ELR (cell line): ENCODE measurements around the gene RHOH.

Source experiments
- DNase-seq: peaks from one replicate; pipeline ENCODE4 v3.0.0-alpha.2; 2015; ENCODE audit warnings: low read depth

RHOH gene

DNA sequence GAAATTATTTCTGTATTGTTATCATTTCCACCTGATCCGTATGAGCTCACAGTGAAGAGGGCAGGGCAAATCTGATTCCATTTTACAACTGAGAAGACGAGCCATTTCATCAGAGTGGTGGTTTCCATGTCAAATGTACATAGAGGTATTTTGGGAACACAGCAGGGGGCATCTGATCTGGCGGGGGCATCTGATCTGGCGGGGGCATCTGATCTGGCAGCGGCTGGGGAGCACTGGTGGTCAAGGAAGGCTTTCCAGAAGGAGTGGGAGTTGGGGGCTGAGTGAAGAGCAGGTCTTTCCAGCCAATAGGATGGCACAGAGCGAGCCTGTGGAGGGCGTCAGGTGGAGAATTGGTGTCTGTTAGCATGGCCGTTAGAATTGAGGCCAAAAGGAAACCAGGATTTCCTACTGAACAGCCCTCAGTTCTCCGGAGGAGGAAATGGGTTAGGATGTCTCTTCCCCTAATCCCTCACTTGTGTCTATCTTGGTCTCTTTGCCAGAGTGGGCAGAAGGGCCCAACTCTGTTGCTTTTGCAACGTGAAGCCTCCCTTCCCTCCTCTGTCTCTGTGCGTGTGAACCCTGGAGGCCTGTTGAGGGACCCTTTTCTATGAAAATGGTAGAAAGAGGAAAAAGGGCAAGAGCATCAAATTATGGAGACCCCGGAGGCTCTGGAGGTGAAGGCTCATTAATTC, 41.3 kb downstream of the RHOH start:
- no peak for DNase-seq

DNA sequence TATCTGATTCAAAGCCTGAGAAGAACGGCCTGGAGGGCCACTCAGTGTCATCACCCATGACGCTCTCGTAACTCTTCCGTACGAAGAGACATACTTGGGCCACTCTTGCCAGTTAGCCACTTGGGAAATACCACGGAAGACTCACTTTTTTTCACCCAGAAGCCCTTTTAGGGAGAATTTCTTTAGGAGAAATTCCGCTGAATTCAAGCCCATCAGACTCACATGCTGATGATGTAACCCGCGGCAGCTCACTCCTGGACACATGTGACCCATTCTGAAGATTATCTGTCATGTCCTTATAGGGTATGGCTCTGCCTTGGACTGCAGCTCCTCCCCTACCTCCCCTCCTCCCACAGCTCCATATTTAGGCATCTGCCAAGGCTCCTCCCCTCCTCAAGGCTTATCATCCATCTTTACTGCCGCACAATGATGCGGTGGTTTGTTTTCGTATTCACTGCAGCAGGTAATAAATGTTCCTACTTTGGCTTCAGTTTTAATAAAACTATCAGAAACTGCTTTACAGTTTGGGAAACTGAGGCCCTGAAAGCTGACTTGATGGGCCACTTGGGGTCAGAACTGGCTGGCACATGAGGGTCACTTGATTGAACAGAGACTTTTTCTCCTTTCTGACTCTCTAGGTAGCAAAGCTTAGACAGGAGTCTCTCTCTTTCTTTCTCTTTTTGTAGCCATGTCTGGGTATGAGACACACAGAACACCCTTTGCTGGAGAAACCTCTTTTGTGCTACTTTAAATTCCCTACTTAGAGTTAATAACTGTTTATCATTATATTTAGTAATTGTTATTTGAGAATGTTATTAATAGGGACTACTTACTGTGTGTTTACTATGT, 42.1 kb downstream of the RHOH start:
- no peak for DNase-seq

DNA sequence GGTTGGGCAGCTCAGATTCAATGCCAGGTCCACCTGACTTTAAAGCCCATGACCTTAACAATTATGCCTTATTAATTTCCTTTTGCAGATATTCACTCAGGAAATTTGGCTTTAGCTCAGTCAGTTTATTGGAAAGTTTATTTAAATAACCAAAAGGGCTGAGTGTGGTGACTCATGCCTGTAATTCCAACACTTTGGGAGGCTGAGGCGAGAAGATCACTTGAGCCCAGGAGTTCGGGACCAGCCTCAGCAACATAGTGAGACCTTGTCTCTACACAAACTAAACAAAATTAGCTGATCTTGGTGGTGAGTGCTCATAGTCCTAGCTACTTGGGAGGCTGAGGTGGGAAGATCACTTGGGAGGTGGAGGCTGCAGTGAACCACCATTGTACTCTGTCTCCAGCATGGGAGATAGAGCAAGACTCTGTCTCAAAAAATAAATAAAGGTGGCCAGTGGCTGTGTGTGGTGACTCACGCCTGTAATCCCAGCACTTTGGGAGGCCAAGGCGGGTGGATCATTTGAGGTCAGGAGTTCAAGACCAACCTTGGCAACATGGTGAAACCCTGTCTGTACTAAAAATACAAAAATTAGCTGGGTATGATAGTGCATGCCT, 43.3 kb downstream of the RHOH start:
- peak; percentile 33 for DNase-seq

- DNase-seq, result no peak
These were observed 44.2 kb downstream of the RHOH start for GRCh38 chr4:40241026-40241425.

DNA sequence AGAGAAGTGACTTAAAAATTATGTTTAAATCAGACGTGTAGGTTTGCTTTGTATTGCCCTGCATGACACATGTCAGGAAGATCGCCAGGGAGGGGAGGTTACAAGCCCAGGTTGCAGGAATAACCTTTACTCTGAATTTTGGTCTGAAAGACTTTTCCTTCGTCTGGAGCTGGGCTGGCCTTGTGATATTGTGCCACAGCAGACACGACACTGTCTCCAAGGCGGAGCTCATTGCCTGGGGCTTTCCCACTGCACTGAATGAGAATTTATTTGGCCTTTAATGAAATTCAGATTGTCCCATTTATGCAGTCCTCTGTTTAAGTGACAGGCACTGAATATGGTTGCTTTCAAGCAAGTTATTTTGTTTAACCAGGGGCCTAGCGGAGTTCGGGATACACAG, 45.1 kb downstream of the RHOH start:
- DNase-seq, result no peak

- DNase-seq, result no peak
These were observed 46.6 kb downstream of the RHOH start for GRCh38 chr4:40243386-40243948.

DNA sequence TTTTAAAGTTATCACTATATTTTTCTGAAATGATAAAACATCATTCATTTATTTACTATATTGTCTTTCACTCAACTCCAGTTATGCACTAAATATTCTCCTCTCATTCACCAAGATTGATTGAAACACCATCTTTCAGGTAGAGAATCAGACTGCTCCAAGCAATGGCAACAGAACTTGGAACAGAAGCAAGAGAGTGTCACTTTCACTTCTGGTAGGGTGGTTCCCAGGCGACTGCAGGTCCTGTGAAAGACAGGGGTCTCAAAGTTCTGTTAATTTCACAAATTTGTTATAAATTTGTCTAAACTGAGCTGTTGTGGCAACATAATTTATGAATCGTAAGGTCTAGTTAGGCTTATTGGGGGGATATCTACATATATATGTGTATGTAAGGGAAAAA, 47.8 kb downstream of the RHOH start:
- DNase-seq, result no peak

DNA sequence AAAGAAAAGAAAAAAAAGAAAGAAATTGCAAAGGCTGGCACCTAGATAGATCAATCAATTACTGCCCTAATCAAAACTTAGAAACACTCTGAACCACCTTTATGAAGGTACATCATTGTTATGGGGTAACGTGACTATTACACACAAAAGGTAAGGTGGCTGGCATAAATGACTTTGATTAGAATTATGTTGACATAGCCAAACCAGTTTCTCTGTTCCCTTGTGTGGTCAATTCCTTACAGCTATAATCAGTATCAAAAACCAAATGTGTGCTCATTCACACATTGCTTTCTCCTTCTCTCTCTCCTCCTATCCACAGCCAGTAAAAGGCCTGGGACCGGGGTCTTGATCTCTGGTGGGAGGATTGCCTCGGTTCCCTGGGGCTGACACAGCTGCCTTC, 48.7 kb downstream of the RHOH start:
- DNase-seq, result no peak

- DNase-seq, result no peak
These were observed 49.4 kb downstream of the RHOH start for GRCh38 chr4:40246011-40246900.

GRCh38 chr4:40246938-40247337, 50.1 kb downstream of the RHOH start:
- no peak for DNase-seq

GRCh38 chr4:40247350-40247749, 50.5 kb downstream of the RHOH start:
- no peak for DNase-seq

DNA sequence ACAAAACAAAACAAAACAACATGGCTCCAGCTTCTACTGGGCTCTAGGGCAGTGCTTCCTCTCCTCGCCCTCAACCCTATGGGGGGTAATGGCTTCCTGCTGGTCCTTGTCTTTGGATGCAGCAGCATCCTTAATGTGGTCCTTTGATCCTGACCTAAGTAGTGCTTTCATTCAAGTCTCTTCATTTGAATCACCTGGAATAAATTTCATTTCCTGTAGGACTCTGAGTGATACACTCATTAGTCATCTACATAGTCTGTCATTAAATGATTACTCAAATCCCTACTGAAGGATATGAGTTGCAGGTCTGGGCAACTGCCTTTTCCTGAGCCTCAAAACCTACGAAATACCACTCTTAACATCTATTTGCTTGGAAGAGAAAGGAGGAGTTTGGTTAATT, 54.5 kb downstream of the RHOH start:
- DNase-seq, result peak; percentile 85

- peak; percentile 26 for DNase-seq
These were observed 57.1 kb downstream of the RHOH start for GRCh38 chr4:40253906-40254305.

GRCh38 chr4:40254608-40255392, 58.0 kb downstream of the RHOH start:
- DNase-seq, result peak; percentile 70

DNA sequence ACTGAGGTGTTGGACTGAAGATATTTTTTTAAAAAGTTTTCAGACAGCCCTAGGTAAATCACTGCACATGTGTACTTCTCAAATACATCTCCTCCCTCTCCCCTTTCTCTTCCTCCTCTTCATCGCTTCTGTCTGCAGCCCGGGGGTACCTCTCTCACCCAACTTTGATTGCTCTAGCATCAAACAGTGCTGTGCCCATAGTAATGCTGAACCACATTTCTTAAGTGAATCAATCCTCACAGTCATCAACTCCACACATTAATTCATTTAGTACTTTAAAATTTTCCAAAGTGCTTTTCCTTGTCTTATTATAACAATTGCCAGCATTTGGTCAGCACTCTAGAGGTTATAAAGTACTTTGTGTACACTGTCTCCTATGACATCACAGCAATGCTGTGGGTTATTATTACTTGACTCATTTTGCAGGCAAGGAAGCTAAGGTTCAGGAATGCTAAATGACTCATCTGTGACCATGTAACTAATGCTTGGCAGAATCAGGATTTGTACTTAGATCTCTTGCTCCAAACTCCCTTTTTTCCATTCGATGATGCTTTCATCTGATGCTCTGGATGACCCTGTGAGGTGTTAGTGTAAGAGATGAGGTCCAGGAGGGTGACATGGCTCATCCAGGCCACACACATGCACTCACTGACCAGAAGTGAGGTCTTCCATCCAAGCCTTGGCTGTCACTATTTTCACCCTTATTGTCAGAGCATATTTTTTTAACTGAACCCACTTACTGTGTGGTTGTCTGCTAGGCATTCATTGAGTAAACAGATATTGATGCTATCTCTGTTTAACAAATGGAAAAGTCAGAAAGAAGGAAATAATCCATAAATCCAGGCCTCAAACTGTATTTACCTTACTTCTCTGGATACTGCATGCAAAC, 58.8 kb downstream of the RHOH start:
- peak; percentile 96 for DNase-seq

DNA sequence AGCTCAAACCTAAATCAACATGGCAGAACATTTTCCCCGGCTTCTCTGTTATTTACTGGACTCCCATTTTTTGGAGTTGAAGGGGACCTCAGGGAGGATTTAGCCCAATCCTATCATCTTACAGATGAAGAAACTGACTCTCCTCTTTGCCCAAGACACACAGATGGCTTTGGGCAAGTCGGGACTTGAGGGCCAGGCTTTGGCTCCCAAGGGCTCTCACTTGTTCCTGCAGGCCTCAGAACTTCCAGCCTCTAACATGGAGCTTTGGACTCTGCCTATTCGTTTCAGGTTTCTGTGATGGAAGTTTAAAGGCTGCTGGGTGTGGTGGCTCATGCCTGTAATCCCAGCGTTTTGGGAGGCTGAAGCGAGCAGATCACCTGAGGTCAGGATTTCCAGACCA, 59.5 kb downstream of the RHOH start:
- no peak for DNase-seq

- DNase-seq, result no peak
These were observed 60.0 kb downstream of the RHOH start for GRCh38 chr4:40256817-40257216.

- no peak for DNase-seq
These were observed 61.8 kb downstream of the RHOH start for GRCh38 chr4:40258627-40259026.

DNA sequence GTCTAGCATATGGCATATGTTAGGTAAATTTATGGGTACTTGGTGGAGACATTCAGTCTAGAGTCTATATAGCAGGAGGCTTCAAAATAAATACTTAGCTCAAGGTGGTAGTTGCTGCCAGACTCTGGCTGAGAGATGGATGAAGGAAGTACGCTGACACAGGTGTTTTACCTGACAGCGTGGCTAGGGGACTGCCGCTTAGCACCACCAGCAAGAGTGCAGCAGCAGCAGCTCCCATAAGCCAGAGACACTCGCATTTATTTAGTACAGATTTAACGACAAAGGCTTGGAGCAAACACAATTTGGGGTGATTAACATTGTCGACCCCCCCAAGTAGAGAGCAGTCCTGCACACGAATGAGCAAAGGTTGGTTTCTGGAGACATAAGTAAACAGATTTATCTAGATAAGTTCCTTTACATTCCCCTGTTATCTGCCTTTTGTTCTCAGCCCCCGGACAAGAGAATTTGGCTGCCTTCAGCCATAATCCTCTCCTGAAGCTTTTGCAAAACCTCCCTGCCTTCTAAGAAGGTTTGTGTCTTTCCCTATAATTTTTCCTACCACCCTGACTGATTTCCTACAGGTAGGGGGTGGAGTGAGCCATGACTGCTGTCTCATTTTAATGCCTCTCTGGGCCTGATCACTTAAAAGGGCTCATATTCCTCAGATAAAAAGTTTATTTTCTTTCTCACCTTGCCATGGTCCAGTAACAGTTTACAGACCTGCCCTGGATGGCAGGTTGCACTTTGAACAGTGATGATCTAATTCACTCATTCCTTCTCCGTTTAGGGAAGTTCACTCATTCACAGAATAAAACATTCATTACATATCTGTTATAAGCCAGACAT, 64.6 kb downstream of the RHOH start:
- no peak for DNase-seq
